Measurements from ENCODE around the gene GCA.

GCA gene

DNA sequence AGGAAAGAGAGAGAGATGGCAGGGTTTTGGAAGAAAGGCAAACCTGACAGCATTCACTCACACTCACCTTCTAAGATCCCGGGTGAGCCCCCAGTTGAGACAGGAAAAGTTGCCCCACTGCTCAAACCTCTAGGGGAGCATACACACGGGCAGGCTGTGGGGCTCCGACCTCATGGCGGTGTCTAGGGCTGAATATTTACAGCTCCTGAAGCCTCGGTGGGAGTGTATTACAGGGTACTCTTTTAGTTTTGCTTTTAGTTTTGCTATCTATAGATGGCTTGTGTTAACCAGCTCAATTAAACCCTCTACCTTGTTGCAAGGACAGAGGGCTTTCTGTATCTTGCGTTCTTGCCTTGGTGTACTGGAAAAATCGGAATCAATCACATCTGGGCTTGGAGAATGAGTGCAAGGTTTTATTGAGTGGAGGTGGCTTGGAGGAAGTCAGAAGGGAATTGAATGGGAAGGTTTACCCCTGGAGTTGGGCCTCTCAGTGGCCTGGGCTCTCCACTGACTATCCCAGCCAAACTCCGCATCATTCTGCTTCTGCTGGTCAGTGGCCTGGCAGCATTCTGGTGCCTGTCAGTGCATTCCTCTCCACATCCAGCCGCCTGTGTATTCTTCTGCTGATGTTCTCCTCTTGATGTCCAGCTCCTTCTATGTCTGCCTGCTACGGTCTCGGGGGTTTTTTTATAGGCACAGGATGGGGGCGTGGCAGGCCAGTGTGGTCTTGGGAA lies 15.3 kb upstream of the GCA start:
- no peak for DNase-seq

DNA sequence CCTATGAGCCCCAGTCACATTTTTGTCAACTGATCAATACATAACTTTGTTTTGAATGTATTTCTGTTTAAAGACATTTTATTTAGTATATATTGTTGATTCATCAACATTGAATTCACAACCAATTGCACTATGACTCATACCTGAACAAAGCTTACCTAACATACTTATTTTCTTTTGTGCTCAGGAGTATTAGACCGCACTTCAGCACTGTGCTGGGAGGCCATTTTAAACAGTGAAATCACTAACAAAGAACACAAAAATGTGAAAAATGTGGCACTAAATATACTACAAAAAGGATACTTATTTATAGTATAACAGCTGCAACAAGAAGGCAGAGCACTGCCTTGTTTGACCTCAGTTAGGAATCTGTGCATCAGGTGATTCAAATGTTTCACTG lies 13.1 kb upstream of the GCA start:
- no peak for DNase-seq

DNA sequence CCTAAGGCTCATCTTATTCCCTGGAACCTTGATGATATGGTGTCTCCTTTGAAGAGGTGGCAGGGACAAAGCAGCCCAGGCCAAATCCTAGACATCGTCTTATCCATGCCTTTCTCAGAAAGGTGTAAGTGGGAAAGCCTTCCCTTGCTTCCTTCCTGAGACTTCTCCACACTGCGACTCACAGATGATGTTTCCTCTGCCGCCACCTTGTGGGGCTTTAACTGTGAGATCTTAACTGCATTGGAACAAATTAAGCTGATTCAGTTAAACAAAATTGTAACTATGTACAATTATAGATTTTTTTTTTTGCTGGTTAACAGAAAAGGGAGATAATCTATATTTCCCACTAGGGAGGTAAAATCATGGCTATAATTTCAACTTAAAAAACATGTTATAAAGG lies 10.0 kb upstream of the GCA start:
- peak; percentile 13 for DNase-seq

DNA sequence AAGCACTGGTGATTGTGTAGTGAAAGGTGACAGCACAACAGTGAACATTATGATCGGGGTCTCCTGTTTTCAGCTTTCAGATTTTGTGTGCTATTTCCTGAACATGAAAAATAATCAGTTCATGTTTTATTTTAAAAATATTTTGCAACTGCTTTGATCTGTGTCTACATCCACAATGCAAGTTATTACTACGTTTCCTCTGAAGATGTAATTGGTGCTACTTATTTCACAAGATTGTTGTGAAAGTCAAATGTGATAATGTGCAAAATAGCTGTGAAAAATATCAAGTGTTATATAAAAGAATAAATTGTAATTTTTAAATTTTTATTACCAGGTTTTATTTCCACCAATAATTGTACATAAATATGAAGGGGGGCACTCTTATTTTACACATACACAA lies 6.1 kb upstream of the GCA start:
- DNase-seq = no peak

DNA sequence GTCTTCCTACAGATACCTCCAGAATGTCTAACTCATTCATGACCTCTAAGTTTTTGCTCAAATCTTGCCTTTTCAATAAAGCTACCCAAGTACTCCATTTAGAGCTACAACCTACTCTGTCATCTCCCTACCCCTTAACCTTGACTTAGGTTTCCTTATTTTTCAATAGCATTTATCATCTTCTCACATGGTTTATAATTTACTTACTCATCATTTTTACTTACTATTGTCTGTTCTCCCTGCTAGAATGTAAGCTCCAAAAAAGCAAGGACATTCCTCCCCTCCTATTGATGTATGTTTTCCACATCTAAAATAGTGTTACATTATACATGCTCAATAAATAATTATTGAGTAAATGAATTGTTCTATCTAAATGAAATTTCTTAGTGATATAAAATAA lies 3.1 kb upstream of the GCA start:
- no peak for DNase-seq

DNA sequence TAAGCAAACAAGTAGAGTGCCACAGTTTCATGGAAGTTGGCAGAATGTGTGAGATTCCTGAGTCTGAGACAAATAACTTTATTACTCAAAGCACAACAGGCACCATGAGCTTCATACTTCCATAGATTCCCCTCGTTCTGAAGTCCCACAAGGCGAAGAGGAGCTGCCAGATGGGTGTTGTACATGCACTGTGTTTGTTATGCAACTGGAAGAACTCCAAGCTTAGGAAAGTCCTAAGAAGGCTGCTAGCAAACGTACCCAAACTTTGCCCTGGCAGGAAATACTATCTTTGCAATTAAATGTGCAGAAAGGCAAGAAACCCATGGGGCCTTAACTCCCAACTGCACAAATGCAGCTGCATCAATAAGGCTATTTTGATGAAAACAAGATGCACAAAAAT lies 1.6 kb upstream of the GCA start:
- DNase-seq = no peak

DNA sequence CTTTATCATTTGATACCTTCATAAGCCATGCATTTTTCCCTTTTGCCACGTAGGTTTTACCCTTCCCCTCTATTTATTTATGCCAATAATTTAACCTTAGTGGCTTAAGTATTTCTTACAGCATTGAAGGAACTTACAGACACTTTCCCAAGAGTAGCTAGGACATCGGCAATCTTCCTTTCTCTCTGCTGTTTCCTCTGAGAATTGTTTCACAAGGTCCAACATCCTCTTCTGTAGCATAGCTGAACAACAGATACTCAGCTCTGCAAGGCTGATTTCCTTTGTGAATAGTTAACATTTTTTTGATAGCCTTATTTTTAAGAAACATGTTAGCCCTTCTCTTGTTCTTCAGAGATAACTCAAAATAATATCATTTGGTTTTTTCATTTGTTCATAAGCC lies 1.1 kb upstream of the GCA start:
- DNase-seq = no peak

DNA sequence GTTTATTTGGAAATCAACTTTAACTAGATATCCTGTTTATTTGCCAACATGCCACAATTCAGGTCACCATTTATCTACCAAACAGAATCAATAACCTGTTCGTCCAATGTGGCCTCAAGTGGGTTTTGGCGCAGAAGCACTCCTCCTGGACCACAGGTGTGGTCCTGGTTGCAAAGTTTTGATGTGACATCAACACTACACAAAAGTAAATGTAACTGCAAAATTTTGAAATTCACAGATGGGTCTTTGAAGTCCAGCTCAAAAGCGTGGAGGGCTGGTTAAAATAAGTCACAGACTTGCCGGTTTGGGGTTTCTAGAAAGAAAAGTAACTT lies 474 bp upstream of the GCA start:
- DNase-seq = no peak

DNA sequence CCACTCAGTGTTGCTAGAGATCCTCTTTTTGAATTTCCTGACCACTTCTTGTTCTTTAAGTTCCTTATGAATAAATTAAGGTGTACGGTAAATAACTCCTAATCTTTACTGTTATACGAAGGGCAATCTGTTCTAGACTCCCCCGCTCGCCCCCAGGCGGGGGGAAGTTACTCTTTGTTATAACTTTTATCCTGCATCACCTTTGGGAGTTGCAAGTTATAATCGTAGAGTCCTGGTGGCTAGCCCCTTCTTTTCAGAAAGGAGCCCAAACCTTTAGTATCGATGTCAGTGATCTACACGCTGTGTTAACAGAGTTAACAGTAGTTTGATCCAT lies 652 bp downstream of the GCA start:
- no peak for DNase-seq

DNA sequence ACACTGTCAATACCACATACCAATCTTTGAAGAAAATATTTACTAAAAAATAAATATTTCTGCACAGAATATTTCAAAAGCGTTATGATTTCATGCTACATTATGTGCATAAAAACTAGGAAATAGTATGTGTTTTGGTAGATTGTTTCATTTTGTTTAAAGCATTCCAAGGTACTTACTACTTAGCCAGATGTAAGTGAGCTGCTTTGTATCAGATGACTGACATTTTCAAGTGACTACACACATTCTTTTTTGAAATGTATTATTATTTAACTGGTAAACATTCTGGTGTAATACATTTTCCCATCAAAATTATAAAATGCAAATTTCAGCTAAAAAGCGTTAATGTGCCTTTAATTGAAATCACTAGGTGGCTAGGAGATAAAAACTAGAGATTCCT lies 21.5 kb downstream of the GCA start:
- no peak for DNase-seq

DNA sequence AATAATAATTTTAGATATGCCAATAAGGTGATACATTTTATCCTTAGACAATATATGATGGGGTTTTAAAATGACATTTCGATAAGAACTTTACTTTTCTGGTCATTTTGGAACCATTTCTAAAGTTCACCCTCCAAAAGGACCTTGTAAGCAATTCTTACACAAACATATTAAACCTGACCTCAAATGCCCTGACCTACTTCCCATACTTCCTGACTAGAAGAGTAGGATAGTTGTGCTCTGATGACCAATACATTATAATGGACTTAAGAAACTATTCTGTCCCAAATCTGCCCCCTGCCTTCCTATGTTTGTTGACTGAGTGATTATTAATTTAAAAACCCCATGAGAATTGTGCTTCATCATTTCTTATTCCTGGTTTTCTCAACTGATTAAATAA lies 24.6 kb downstream of the GCA start:
- no peak for DNase-seq

DNA sequence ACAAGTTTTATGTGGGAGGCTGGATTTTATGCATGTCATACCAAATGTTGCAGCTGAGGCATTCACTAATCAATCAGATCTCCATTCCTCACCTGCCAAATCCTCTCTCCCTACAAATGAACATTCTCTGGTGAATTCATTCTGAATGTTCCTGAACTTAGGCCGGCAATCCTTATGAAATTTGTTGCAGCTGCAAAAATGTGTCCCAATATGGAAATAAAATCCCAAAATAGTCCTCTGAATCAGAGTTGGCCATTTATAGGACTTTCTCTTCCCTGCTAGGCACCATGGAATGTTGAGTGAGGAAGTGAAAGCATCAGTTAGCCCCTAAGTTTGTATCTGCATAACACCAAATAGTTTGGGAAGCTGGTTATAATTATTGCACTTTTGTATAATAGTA lies 25.6 kb downstream of the GCA start:
- no peak for DNase-seq

DNA sequence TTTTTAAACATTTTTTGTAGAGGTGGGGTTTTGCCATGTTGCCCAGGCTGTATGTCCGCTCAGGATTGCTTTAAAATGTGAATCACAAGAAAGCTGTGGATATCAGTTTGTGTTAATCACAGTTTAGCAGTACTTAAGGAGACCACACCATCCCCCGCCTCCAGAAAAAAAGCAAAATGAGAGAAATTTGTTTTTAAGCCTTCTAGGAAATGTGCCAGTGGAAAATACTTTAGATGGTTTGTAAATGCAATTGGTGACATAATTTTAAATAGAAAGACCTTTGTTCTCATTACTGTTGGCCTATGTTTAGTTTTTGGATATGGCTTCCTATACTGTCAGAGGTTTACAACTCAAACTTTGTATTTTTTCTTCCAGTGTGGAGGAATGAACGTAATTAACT lies 27.0 kb downstream of the GCA start:
- no peak for DNase-seq

DNA sequence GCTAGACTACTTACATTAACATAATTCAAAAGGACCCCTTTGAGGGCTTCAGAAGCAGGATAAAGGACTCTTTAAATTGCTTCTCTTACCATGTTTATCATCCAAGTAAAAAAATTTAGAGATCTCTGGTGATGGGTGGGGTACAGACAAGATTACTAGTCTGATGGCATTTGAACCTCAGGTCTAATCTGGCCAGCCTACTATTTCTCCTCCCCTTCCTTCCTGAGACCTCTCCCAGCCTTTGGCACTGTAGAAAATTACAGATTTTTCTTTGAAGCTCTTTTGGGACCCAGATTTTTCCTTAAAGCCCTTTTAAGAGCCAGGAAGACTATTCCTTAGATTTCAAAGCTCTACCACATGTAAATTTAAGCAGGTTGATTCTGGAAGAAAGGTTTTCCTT lies 28.9 kb downstream of the GCA start:
- DNase-seq = no peak

DNA sequence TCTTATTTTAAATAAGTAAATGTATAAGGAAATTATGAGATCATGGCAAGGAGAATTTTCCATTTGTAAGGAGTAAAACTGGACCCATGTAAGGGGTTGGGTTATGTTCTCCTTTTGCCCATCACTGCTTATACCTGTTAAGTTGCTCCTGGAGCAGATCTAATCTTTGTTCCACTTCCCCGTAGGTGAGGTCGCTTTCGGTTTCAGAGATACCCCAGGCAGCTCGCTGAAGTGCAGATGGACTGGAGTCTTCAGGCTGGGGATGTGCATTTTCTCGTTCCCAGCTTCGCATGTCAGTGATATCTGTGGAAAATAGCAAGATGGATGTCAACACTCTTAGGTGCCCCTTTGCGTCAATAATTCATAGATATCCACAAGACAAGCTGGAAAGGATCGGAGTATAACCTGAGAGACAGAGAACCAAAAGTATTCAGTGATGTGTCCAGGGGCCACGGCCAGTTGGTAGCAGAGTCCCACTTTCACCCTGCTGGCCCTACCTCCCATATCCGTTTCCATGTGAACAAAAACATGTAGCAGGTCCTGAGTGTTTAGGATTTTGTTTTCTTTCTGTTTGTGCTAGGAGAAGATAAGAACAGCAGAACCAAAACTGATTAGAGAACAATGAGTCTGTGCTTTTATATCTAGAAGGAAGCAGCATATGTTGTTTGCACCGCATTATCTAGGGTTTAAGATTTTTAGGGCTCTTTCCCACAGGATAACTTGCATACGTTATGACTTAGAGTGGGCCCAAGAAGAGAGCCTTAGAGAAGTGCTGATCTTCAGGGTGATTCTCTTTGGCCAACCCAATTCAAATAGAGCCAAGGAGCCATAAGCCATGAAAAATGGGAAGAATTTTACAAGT lies 36.0 kb downstream of the GCA start:
- no peak for DNase-seq

DNA sequence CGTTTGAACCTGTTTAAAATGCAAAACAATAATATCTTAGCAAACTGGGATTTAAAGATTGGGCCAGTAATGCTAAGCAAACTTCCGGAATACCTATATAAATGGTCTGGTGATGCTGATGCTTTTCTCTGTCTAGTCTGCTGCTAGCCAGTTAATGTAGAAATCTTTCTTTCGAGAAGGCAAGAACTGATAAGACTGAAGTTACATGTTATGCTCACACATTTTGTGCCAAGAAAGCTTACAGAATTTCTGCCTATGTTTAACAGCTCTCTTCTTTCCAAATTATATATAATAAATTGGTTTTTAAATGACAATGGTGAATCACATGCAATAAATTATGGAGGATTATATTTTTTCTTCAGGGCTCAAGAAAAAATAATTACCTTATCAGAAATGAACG lies 37.9 kb downstream of the GCA start:
- no peak for DNase-seq

DNA sequence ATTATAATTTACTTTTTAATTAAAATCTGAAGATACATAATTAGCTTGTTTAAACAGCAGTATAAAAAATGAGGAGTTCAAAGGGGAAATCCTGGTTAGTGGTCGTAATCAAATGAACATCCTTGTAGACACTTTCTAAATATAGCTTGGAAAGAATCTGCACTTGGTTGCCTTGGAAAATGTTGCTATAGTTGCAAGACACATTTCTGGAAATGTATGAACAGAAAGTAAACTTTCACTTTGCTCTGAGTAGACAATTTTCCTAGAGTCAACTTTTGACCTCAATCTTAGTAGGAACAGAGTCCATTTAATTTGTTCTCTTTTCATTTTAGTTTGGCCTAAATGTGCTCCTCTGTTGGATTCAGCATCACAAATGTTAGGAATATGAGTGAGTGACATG lies 38.3 kb downstream of the GCA start:
- no peak for DNase-seq

DNA sequence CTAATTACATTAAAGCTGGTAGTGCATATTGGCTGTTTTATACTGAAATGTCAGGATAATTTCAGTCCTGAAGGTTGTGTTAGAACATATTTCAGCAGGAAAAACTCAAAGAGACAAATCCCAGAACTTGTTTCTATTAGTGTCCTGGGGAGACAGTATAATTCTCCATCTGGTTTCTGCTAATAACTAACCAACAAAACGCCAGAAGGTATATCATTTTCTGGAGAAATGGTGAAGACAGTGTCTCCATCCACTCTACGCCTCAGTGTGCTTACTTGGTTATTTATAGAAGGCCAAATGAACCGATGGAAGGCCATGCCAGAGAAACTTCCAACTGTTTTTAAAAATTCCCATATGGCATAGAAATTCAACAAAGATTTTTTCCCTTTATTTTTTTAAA lies 41.6 kb downstream of the GCA start:
- DNase-seq = no peak

DNA sequence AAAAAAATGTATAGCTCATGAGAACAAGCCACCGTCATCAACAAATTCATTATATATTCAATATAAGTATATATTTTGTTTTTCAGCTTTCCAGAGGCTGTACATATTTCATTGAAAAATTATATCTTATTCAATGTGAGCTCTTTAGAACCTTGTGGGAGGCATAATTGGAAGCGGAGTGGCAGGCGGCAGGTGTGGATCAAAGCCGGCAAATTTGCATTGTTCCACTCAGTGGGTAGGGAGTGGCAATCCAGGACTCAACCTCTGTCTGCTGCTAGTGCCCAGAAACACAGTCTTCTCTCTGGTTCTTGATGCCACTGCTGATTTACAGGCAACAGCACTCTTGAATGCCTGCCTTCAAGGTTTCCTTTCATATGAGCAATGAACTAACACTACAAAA lies 46.9 kb downstream of the GCA start:
- DNase-seq = no peak

DNA sequence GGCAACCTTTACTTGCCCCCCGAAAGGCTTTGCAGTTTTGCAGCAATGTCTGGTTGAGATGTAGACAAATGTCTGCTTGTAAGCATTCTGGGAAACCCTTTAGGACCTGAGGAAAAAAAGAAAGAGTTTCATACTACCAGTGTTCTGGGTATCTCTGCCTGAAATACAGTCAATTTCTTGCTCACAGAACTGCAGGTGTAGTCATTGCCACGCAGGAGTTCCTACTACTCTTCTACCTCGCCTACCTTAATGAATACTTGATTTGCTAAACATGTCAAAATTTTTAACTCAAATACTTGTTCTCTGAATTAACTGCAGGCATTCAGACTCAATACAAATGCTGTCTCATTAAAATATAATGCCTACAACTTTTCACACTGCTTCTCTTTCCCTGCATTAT lies 56.4 kb downstream of the GCA start:
- DNase-seq = no peak

DNA sequence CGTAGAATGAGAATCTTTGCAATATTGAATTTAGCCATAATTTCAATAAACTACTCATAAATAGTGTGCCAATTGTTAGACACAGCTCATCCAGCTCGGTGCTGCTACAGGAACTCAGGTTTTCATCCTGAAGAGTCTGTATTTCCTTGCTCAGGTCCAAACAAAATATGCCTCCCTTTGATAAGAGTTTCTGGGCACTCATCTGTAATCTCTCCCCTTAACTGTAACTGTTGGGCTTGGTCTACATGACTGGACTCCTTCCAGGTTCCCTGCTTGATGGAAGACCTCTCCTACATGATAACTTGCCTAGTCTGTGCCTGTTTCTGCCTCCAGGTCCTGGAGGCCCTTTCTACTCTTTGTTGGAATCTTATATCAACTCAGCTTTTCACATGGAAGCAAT lies 57.9 kb downstream of the GCA start:
- DNase-seq = no peak

DNA sequence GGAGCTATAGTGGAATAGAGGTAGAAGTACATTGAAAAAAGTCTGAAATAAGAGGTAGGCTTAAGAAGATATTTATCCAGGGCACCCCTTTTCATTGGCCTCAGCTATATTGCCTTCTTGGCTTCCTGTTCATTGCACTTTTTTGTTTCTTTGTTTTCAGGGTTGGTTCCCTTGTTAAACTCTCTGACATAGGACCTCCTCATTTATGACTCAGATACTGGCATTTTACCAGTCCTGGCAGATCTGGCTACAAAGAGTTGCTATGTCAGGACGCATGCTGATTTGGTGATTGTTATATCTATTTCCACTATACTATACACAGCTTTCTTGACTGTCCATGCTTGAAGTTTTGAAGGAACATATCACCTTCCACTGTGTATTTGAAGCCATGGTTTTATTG lies 60.0 kb downstream of the GCA start:
- DNase-seq = no peak
